Panc1 (cell line): ENCODE data around the gene NT5DC3. TPM values are rescaled to one million over a fixed set of nuclear protein-coding genes. Genes with fewer than 3 reads are reported as not detected.

Experiments used
- ATAC-seq: fragments of 200-7000 bp; cut with Tn5 transposase; 2 replicates; pipeline ENCODE4 v1.9.1; 2020; ENCODE audit warnings: mild to moderate bottlenecking, moderate library complexity
- BruUV-seq: library from RNA; stranded (reverse); fragments of 400-500 nt; replicated peaks from 2 replicates; lab custom pipeline; 2021; lab: Mats Ljungman, UMichigan
- CTCF ChIA-PET: fragments of 300-600 bp; sonication (Branson Sonifier 250); formaldehyde crosslinking; loops from one replicate; lab custom pipeline; 2022; ENCODE audit warnings: antibody characterized with exemption; lab: Charles Lee
- POLR2A ChIA-PET: fragments of 300-600 bp; sonication (Branson Sonifier 250); formaldehyde crosslinking; loops from one replicate; lab custom pipeline; 2022; ENCODE audit warnings: antibody characterized with exemption; lab: Charles Lee
- DNase-seq: peaks from one replicate; pipeline ENCODE4 v3.0.0-alpha.2; 2010; ENCODE audit warnings: low read depth, low spot score
- H3K27ac ChIP-seq: 2 replicates; pipeline ENCODE4 v1.5.1; 2011; ENCODE audit warnings: mild to moderate bottlenecking, low read length, inconsistent platforms
- H3K27me3 ChIP-seq: fragments of 200-500 bp; sonication (Bioruptor generic); 2 replicates; pipeline ENCODE4 v1.6.0; 2014; ENCODE audit warnings: low read length, inconsistent platforms; ENCODE audit not compliant: control insufficient read depth, insufficient read depth
- H3K36me3 ChIP-seq: fragments of 200-500 bp; sonication (Bioruptor generic); 2 replicates; pipeline ENCODE4 v1.5.1; 2014; ENCODE audit warnings: inconsistent platforms, mild to moderate bottlenecking, low read length, moderate library complexity; ENCODE audit not compliant: control insufficient read depth, insufficient read depth
- H3K4me1 ChIP-seq: 2 replicates; pipeline ENCODE4 v1.5.1; 2011; ENCODE audit warnings: inconsistent platforms, mild to moderate bottlenecking, low read length, moderate library complexity; ENCODE audit not compliant: control insufficient read depth, insufficient read depth
- H3K4me3 ChIP-seq, 2 experiments: 2 replicates each; pipeline ENCODE4 v1.5.1; 2011 to 2012; ENCODE audit warnings: low read depth in 2 of 2, low read length in 2 of 2, mild to moderate bottlenecking in 2 of 2, inconsistent platforms in 1 of 2, moderate library complexity in 1 of 2
- H3K9me3 ChIP-seq: fragments of 200-500 bp; sonication (Bioruptor generic); 2 replicates; pipeline ENCODE4 v1.5.1; 2014; ENCODE audit warnings: low read depth, mild to moderate bottlenecking, inconsistent platforms, low read length, moderate library complexity; ENCODE audit not compliant: control insufficient read depth, insufficient read depth
- POLR2AphosphoS5 ChIP-seq: IDR thresholded peaks from 2 replicates; pipeline ENCODE4 v1.6.1; 2012; ENCODE audit warnings: mild to moderate bottlenecking, low read depth, low read length, moderate library complexity
- REST ChIP-seq, 2 experiments: IDR thresholded peaks; 2 replicates each; pipeline ENCODE4 v1.6.1; 2011 to 2012; ENCODE audit warnings: low read depth in 2 of 2, control low read depth in 1 of 2, low read length in 1 of 2, mild to moderate bottlenecking in 1 of 2, moderate library complexity in 1 of 2; ENCODE audit not compliant: insufficient read depth in 1 of 2
- SIN3A ChIP-seq: IDR thresholded peaks from 2 replicates; pipeline ENCODE4 v1.6.1; 2012; ENCODE audit warnings: low read depth, mild to moderate bottlenecking, low read length, moderate library complexity, borderline replicate concordance; ENCODE audit not compliant: insufficient read depth
- TCF7L2 ChIP-seq: IDR thresholded peaks from 2 replicates; pipeline ENCODE4 v1.6.1; 2011; ENCODE audit warnings: mild to moderate bottlenecking, low read depth, low read length, inconsistent platforms
- in situ Hi-C: cut with HindIII; loops from 2 replicates; pipeline ENCODE4 v1.10.0; 2016; ENCODE audit warnings: low sequenced_read_pairs, low pct_unique_long_range_greater_than_20kb
- intact Hi-C: fragments of 100-400 bp; cut with micrococcal nuclease; formaldehyde crosslinking; loops from one replicate; pipeline ENCODE4 v1.10.0; 2022; ENCODE audit not compliant: unreplicated experiment
- total RNA-seq: library from RNA; stranded (reverse); gene quantifications from one replicate; pipeline ENCODE4 v1.2.1, GENCODE V29; 2021; ENCODE audit not compliant: unreplicated experiment
- TF ChIP-seq, protein P1 (sequence below): fragments of 450-650 bp; IDR thresholded peaks from 2 replicates; pipeline ENCODE4 v1.5.1; 2017; ENCODE audit warnings: mild to moderate bottlenecking

Gene NT5DC3
- total RNA-seq, 1 experiment from 2014 or later = 24.9 TPM

GRCh38 chr12:103813949-103814348 lies 27.1 kb downstream of the NT5DC3 start:
- Histone ChIP-seq H3K36me3 (peaks cover 9% of the 10 kb centered on the region), H3K27ac (no peak overlapping the region), H3K27me3 (no peaks in the 10 kb centered on the region), H3K4me1 (no peaks in the 10 kb centered on the region), H3K9me3 (no peaks in the 10 kb centered on the region), H3K4me3 (no peak overlapping the region)
- intact Hi-C loops = no loop called here
- no peak for DNase-seq
- TF ChIP-seq, protein P1, sequence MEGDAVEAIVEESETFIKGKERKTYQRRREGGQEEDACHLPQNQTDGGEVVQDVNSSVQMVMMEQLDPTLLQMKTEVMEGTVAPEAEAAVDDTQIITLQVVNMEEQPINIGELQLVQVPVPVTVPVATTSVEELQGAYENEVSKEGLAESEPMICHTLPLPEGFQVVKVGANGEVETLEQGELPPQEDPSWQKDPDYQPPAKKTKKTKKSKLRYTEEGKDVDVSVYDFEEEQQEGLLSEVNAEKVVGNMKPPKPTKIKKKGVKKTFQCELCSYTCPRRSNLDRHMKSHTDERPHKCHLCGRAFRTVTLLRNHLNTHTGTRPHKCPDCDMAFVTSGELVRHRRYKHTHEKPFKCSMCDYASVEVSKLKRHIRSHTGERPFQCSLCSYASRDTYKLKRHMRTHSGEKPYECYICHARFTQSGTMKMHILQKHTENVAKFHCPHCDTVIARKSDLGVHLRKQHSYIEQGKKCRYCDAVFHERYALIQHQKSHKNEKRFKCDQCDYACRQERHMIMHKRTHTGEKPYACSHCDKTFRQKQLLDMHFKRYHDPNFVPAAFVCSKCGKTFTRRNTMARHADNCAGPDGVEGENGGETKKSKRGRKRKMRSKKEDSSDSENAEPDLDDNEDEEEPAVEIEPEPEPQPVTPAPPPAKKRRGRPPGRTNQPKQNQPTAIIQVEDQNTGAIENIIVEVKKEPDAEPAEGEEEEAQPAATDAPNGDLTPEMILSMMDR = no peak
- TF ChIP-seq SIN3A = no peak
- no peak for TF ChIP-seq POLR2AphosphoS5
- TF ChIP-seq TCF7L2 = no peak
- TF ChIP-seq REST (IDR thresholded peaks at IDR 0.05; ENCODE audit: insufficient read depth in 1 of 2, low read depth in 2 of 2, low read length in 1 of 2) = no peak
- ATAC-seq = no peak
- ChIA-PET POLR2A (no interaction called here), CTCF (no interaction called here)
- BruUV-seq = no TSS peak
- in situ Hi-C loops = no loop called here

GRCh38 chr12:103813426-103813825 lies 27.6 kb downstream of the NT5DC3 start:
- TF ChIP-seq, protein P1 = no peak
- no peak for TF ChIP-seq POLR2AphosphoS5
- no peak for TF ChIP-seq REST (IDR thresholded peaks at IDR 0.05; ENCODE audit: insufficient read depth in 1 of 2, low read depth in 2 of 2, low read length in 1 of 2)
- TF ChIP-seq TCF7L2 = no peak
- TF ChIP-seq SIN3A = no peak
- ChIA-PET POLR2A (no interaction called here), CTCF (no interaction called here)
- H3K27me3 ChIP-seq = no peaks in the 10 kb centered on the region
- intact Hi-C loops = no loop called here
- in situ Hi-C loops = no loop called here
- H3K27ac ChIP-seq = no peak overlapping the region
- no TSS peak for BruUV-seq
- peaks cover 9% of the 10 kb centered on the region for H3K36me3 ChIP-seq
- ATAC-seq = no peak
- DNase-seq = no peak
- no peaks in the 10 kb centered on the region; the same call in 1 of the 2 replicates for H3K4me1 ChIP-seq
- H3K9me3 ChIP-seq = no peaks in the 10 kb centered on the region
- H3K4me3 ChIP-seq = no peak overlapping the region
